ENCODE data around the gene SYNGR1. TPM values are rescaled to one million over a fixed set of nuclear protein-coding genes. Genes with fewer than 3 reads are reported as not detected.

SYNGR1 gene
- total and polyA plus RNA-seq, 2 of the 8 experiments (the other 6 are each of a cell fraction or from before 2014, with no cell fraction given) = 32.5 to 84.7 TPM

DNA sequence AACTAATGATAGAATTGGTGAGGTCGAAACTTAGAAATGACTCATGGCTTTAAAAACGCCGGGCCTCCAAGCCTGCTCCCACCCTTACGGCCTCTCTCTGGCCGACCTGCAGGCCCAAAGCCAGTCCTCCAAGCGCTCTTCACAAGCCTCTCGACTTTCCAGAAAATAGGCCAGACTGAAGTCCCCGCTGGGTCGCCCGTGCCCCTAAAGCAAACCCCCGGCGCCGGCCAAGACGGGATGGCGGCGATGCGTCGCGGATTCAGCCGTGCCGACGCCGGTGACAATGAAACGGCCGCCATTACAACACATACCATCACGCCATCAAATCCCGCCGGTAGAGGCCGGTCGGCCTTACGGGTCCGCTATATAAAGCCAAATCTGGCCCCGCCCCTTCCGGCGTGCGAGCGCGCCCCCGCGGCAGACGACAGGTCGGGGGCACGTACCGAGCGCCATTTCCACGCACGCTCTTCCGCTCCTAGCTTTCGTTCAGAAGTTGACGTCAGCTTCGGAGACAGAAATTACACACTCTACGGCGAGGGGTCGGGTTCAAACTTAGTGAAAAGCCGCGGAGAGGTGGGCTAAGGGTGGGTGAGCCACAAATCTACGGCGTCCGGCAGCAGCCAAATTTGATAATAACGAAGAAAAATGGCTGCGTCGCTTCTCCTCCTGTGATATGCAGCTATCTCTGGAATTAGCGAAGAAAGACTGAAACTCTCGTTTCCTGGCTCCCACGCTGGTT is 30.3 kb upstream of the SYNGR1 start, which contains the start of gene RPL3:
Gene RPL3, minus strand, starts transcription at position 340 of the 739 bp plus-strand sequence. Its CDS starts 26 bp downstream, at position 314.
- peaks cover 0 to 15% (median 3%) of the 10 kb centered on the region in 4 experiments; a peak in 6 of 7 replicates for H3K4me1 ChIP-seq (replicated peaks in 1 of 4; ENCODE audit: control insufficient read depth in 3 of 4, insufficient read depth in 4 of 4, low read length in 3 of 4)
- peak within 1 kb of the TSS; percentile 96 to 100 (median 99) for H3K9ac ChIP-seq (replicated peaks in 1 of 4; ENCODE audit: extremely low read depth in 1 of 4, low read depth in 3 of 4, low read length in 3 of 4)
- DNase-seq (ENCODE audit: low read depth in 1 of 2, low spot score in 2 of 2) (peak; percentile 90 to 99), FAIRE-seq (no peak)
- H2BK15ac ChIP-seq (ENCODE audit: low read length) = peak within 1 kb of the TSS; percentile 48; the same call in 1 of the 2 replicates
- H3K56ac ChIP-seq (replicated peaks; ENCODE audit: insufficient read length, low read depth, low read length) = peak within 1 kb of the TSS; percentile 71
- WGBS, 2 experiments (ENCODE audit: extremely low coverage in 1 of 2, insufficient coverage in 1 of 2, insufficient read length in 1 of 2, insufficient replicate concordance in 2 of 2, low coverage in 1 of 2, low lambda C conversion rate in 2 of 2, missing lambda C conversion rate in 1 of 2) = 2% methylated on average over 65 of the region's 65 CpGs; no CpG with 5 or more reads in 1 of the 2 experiments
- H4K20me1 ChIP-seq (replicated peaks in 1 of 2; ENCODE audit: control insufficient read depth in 1 of 2, insufficient read depth in 2 of 2, low read length in 2 of 2) = peaks cover 28 to 30% of the 10 kb centered on the region in 2 experiments
- peaks cover 3% of the 10 kb centered on the region for H3K79me1 ChIP-seq (ENCODE audit: low read depth, low read length)
- peak within 1 kb of the TSS; percentile 91; the same call in 1 of the 2 replicates for H2BK12ac ChIP-seq (ENCODE audit: low read depth, low read length)
- H3K23ac ChIP-seq (ENCODE audit: insufficient read length) = no peak within 1 kb of the TSS
- peak within 1 kb of the TSS; percentile 97 for H4K5ac ChIP-seq (ENCODE audit: insufficient read length, low read depth, low read length)
- peak within 1 kb of the TSS; percentile 97 for H4K8ac ChIP-seq (ENCODE audit: extremely low read depth, insufficient read depth, low read length)
- H3K27me3 ChIP-seq (replicated peaks in 1 of 4; ENCODE audit: control insufficient read depth in 3 of 4, extremely low read depth in 1 of 4, insufficient read depth in 3 of 4, low read length in 3 of 4) = no peaks in the 10 kb centered on the region
- H3K14ac ChIP-seq (ENCODE audit: insufficient read length) = no peak within 1 kb of the TSS
- ChIA-PET CTCF (ENCODE audit: partially characterized antibody) (interaction anchor here (0.7 to 6.2 kb wide), 18 partner anchors 8 to 324 kb away, joined by 3 to 32 read pairs (median 4); no protein-coding TSS in a partner anchor), POLR2A (ENCODE audit: partially characterized antibody) (interaction anchor here (0.5 to 16.9 kb wide), 91 partner anchors 17 to 932 kb away, joined by 3 to 692 read pairs (median 5); partner anchors contain the start of genes APOBEC3C, ATF4, MIEF1 and SYNGR1)
- peak within 1 kb of the TSS; percentile 55 for H3K4ac ChIP-seq (replicated peaks; ENCODE audit: insufficient read length, low read depth, low read length)
- H3K79me2 ChIP-seq (ENCODE audit: control insufficient read depth in 1 of 2, insufficient read depth in 2 of 2, low read length in 2 of 2) = peaks cover 11 to 42% of the 10 kb centered on the region in 2 experiments
- no peak within 1 kb of the TSS for H2BK20ac ChIP-seq (ENCODE audit: low read length)
- H2BK5ac ChIP-seq (ENCODE audit: low read depth, low read length) = peak within 1 kb of the TSS; percentile 100
- H2BK120ac ChIP-seq (replicated peaks; ENCODE audit: low read depth, low read length) = no peak within 1 kb of the TSS
- H3K18ac ChIP-seq (ENCODE audit: extremely low read depth, low read length) = peak within 1 kb of the TSS; percentile 91
- peak within 1 kb of the TSS; percentile 97 for H3K27ac ChIP-seq (ENCODE audit: low read depth, low read length)
- no peak within 1 kb of the TSS for H2AFZ ChIP-seq (ENCODE audit: low read length)
- peak within 1 kb of the TSS; percentile 91 for H4K91ac ChIP-seq (replicated peaks; ENCODE audit: insufficient read length, low read length)
- peak within 1 kb of the TSS; percentile 95 to 99 (median 98) for H3K4me3 ChIP-seq (ENCODE audit: extremely low read depth in 1 of 4, insufficient read depth in 2 of 4, low read depth in 3 of 4, low read length in 4 of 4)
- H3K36me3 ChIP-seq (ENCODE audit: control insufficient read depth in 2 of 4, insufficient read depth in 4 of 4, low read length in 3 of 4) = peaks cover 33 to 45% (median 39%) of the 10 kb centered on the region in 4 experiments
- peaks cover 10% of the 10 kb centered on the region for H3K23me2 ChIP-seq (ENCODE audit: low read depth, low read length)
- peak within 1 kb of the TSS; percentile 89 to 91 for H3K4me2 ChIP-seq (ENCODE audit: insufficient read depth in 1 of 2, low read depth in 2 of 2, low read length in 2 of 2)
- no peaks in the 10 kb centered on the region for H3K9me3 ChIP-seq (ENCODE audit: insufficient read depth in 2 of 2, low read depth in 1 of 2, low read length in 1 of 2)
- H2AK5ac ChIP-seq (ENCODE audit: low read depth, low read length) = peak within 1 kb of the TSS; percentile 70; the same call in 1 of the 2 replicates
- TF ChIP-seq SRF (IDR thresholded peaks at IDR 0.05; ENCODE audit: low read depth, low read length) = 0 out of 2 replicates have a peak, but pooled peaks have one; percentile 4
- no peak for TF ChIP-seq RAD21 (IDR thresholded peaks at IDR 0.05 in 1 of 2, conservative IDR thresholded peaks at IDR 0.05 in 1 of 2; ENCODE audit: low read depth in 2 of 2, low read length in 2 of 2)
- peak; percentile 99 for TF ChIP-seq TAF7 (optimal IDR thresholded peaks at IDR 0.05; ENCODE audit: borderline replicate concordance, low read depth, low read length)
- no peak for TF ChIP-seq SIRT6 (IDR thresholded peaks at IDR 0.05; ENCODE audit: low read length)
- TF ChIP-seq, protein P1, sequence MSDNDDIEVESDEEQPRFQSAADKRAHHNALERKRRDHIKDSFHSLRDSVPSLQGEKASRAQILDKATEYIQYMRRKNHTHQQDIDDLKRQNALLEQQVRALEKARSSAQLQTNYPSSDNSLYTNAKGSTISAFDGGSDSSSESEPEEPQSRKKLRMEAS (IDR thresholded peaks at IDR 0.05) = peak; percentile 50; the same call in 1 of the 2 replicates
- no peak for TF ChIP-seq HDAC6 (IDR thresholded peaks at IDR 0.05; ENCODE audit: low read depth, low read length)
- peak; percentile 62; the same call in 1 of the 2 replicates for TF ChIP-seq RBBP5 (IDR thresholded peaks at IDR 0.05; ENCODE audit: borderline replicate concordance, low read depth, low read length)
- TF ChIP-seq SP1 (IDR thresholded peaks at IDR 0.05; ENCODE audit: low read depth, low read length) = peak; percentile 87
- TF ChIP-seq NANOG (IDR thresholded peaks at IDR 0.05; ENCODE audit: insufficient read depth, low read depth, low read length, poor library complexity, severe bottlenecking) = no peak
- no peak for TF ChIP-seq CTBP2 (IDR thresholded peaks at IDR 0.05; ENCODE audit: borderline replicate concordance, insufficient read depth, insufficient read length, low read length)
